ENCODE data around the gene FOXP1.

FOXP1 gene

GRCh38 chr3:71485896-71486295 lies 97.6 kb downstream of the FOXP1 start:
- no peak for DNase-seq (ENCODE audit: low spot score)

DNA sequence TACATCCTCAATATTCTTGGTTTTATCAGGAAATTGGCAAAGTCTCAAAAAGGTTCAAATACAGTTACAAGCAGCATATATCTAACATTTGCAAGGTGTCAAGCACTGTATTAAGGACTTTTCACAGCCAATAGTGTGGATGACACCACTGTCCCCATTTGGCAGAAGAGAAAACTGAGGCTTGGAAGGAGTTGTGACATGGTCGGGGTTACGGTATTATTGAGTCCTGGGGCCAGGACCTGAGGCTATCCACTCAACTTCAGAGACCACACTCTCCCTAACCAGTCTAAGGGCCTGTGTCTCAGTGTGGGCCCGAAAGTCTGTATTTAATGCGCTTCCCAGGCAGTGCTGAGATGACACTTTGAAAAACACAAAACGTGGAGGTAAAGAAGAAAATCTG lies 99.1 kb downstream of the FOXP1 start:
- no peak for DNase-seq (ENCODE audit: low spot score)

DNA sequence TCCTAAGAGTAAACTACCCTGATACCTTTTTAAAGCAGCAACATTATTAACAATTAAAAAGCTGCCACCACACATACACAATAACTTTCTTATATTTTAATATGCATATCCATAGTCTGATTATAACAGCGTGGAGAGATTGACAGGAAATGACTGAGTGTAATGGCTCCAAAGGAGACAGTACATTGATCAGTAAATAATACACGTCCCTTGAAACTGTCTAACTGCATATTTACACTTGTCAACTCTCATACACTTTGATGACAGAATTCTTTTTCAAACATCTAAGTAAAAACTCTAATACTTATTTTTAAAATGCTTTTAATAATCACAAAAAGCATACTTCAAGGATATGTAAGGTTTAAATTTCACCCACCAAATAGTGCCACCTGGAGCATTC lies 99.5 kb downstream of the FOXP1 start:
- DNase-seq (ENCODE audit: low spot score), result no peak

DNA sequence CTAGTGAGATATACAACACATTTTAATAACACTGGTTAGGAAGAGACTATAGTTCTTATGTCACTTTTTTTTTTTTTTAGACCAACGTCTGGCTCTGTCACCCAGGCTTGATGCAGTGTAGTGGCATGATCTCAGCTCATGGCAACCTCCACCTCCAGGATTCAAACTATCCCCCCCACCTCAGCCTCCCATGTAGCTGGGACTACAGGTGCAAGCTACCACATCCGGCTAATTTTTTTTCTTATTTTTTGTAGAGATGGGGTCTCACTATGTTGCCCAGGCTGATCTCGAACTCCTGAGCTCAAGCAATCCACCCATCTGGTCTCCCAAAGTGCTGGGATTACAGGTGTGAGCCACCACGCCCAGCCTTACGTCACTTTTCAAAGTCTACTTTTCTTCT lies 100.8 kb downstream of the FOXP1 start:
- DNase-seq (ENCODE audit: low spot score), result no peak

DNA sequence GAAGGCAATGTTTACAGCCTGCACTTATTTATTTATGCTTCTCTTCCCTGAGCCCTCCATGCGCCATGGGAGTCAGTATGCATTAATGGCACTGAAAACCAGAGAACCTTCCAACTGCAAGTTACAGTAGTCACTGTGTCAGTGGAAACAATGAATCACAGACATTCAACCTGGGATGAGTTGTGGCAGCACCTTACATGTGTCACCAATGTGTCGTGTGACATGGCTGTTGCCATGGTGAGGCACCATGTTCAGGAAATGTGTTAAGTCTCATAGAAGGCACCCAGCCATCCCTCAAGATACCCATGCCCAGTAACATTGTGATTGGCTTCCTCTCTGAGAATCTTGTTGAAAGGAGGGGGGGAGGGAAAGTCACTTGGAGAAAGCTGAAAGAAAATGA lies 105.0 kb downstream of the FOXP1 start:
- DNase-seq (ENCODE audit: low spot score), result peak; percentile 51

- DNase-seq (ENCODE audit: low spot score), result no peak
These were observed 106.6 kb downstream of the FOXP1 start for GRCh38 chr3:71476950-71477349.

DNA sequence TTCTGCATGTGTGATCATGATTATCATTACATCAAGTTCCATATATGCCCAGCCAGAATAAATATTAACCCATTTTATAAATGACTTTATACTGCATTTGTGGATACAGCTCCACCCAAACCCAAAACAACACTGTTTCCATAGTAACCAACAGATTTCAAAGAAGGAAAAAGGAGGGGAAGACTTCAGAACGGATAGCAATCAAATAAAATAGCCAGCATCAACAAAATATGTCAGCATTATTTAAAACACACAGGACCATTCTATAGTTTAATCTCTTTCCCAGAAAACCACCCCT lies 114.4 kb downstream of the FOXP1 start:
- DNase-seq (ENCODE audit: low spot score), result no peak

DNA sequence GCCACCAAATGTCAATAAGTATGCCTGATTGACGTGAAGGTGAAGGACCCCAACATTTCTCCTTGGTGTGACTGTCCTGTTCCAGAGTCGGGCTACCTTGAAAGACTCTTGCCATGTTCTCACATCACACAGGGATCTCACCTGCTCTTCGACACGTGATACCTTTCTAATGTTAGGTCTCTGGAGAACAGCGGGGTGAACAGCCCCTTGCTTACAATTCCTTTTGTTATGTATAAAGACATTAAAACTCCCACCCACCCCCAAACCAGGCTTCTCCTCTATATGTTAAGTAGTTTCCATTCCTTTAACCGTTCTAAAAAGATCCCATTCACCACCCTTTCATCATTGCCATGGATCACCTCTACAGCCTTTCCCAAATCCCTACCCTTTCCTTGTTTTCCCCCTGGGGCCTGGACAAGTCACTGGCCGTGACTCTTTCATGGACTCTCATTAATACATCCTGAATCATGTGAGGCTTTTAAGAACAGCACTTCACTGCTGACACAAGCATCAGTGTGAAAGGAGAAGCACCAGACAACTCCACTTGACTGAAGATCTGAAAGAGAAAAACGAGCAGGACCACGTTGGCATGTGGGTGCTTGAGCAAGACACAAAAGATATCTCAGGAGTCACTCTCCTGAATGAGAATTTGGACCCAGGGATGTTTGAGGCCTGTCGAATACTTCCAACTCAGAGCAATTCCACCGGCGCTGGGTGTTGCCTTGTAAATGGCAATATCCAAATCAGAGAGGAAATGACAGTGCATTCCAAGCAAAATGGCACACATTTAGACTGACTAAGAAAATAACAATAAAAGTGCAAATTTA lies 115.0 kb downstream of the FOXP1 start:
- DNase-seq (ENCODE audit: low spot score), result no peak

DNA sequence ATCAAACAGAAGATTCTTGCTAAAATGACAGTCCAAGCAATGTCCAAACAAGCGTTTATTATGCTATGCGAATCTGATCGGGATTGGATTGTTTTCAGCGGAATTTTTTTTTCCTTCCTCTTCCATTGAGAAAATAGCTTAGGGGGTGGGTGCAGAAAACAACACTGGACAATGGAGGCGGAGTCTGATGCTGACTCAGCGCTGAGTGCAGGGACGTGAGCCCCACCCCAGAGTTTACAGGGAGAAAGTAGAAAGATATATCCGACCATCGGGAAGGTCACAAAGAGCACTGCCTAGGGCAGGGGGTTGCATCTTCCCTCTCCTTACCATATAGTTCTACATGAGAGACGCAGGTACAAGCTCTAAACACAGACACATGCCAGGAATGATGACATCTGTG lies 117.0 kb downstream of the FOXP1 start:
- no peak for DNase-seq (ENCODE audit: low spot score)

DNA sequence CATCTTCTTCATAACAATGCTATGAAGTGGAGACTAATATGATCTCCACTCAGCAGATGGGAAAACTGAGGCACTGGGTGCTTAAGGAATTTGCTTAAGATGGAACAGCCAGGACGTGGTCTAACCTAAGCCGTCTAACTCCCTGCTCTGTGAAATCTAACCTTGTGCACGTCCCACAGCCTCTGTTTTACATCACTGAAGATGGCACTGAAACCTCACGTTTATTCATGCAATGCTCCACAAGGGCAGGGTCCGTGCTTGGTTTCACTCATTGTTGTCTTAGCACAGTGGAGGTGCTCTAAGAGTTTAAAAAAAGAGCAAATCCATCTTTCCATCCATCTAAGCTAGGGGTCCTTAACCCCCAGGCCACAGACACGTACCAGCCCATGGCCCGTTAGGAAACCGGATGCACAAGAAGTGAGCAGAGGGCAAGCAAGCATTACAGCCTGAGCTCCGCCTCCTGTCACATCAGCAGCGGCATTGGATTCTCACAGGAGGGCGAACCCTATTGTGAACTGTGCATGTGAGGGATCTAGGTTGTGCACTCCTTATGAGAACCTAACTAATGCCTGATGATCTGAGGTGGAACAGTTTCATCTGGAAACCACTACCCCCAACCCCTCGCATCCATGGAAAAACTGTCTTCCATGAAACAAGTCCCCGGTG lies 118.0 kb downstream of the FOXP1 start:
- no peak for DNase-seq (ENCODE audit: low spot score)

DNA sequence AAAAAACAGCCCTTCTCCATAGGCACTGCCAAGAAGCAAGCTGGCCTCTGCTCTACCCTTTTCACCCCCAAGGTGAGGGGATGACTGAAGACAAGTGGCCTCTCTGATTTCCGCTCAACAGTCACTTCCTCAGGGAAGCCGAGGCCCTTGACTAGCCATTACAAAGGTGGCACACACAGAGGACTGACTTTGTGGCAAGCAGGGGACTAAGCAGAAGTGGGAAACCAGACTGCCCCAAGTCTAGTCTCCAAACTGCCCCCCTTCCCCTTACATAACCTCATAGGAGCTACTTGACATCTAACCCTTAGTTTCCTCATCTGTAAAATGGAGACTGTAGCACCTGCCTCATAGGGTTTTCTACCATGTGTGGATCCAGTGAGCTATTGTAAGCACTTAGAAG lies 118.9 kb downstream of the FOXP1 start:
- DNase-seq (ENCODE audit: low spot score), result no peak

GRCh38 chr3:71463617-71464016 lies 119.9 kb downstream of the FOXP1 start:
- DNase-seq (ENCODE audit: low spot score), result no peak

- DNase-seq (ENCODE audit: low spot score), result no peak
These were observed 120.9 kb downstream of the FOXP1 start for GRCh38 chr3:71462586-71462985.

DNA sequence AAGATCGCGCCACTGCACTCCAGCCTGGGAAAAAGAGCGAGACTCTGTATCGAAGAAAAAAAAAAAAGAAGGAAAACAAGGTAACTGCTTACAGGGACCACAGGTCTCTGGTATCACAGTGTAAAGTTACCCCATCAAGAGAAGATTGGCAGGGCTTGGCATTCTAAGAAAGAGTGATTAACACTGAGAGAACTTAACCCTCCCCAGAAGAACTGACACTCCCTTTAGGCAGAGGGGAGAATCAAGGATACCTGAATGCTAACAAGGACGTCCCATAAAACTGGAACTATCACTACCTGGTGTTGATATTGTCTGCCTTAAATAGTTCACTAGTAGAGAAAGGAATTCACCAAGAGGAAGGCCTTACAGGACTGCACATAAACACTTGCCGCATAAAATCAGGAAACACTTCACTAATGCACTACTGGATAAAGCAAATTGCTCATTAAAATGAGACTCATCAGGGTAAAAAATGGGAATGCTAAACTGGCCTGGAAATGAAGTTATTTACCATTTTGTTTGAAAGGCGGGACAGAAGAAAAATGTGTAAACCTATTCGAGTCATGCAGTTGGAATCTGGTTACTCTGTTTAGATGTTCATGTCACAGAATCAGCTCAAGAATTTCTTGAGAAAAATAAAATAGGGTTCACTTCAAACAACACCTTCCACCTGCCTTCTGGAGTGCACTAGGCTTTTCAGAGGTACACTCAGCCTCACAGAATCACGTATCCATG lies 121.6 kb downstream of the FOXP1 start:
- DNase-seq (ENCODE audit: low spot score), result no peak

DNA sequence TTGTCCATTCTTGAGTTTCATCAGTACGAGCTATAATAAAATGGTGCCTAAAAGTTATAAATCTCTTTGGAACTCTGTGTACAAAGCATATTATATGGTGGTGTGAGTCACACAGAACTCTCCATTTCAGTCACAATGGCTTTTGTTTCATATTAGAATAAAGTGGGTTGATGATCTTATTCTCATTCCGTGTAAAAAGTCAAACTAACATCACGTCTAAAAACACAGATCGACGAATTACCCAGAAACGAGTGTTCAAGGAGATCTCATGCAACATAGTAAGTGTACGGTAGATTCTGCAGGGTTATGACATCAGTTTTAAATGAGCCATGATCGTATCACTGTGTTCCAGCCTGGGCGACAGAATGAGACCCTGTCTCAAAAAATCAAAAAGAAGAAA lies 122.4 kb downstream of the FOXP1 start:
- DNase-seq (ENCODE audit: low spot score), result no peak

- no peak for DNase-seq (ENCODE audit: low spot score)
These were observed 124.6 kb downstream of the FOXP1 start for GRCh38 chr3:71458895-71459294.

- no peak for DNase-seq (ENCODE audit: low spot score)
These were observed 126.7 kb downstream of the FOXP1 start for GRCh38 chr3:71456826-71457225.

GRCh38 chr3:71456156-71456555 lies 127.4 kb downstream of the FOXP1 start:
- peak; percentile 59 for DNase-seq (ENCODE audit: low spot score)

GRCh38 chr3:71454512-71455403 lies 128.8 kb downstream of the FOXP1 start:
- peak; percentile 43 for DNase-seq (ENCODE audit: low spot score)

GRCh38 chr3:71453822-71454511 lies 129.6 kb downstream of the FOXP1 start:
- peak; percentile 48 for DNase-seq (ENCODE audit: low spot score)

GRCh38 chr3:71453319-71453718 lies 130.2 kb downstream of the FOXP1 start:
- no peak for DNase-seq (ENCODE audit: low spot score)

- DNase-seq (ENCODE audit: low spot score), result no peak
These were observed 131.7 kb downstream of the FOXP1 start for GRCh38 chr3:71451812-71452211.
